ENCODE results near the gene DPH1.

DPH1 gene

DNA sequence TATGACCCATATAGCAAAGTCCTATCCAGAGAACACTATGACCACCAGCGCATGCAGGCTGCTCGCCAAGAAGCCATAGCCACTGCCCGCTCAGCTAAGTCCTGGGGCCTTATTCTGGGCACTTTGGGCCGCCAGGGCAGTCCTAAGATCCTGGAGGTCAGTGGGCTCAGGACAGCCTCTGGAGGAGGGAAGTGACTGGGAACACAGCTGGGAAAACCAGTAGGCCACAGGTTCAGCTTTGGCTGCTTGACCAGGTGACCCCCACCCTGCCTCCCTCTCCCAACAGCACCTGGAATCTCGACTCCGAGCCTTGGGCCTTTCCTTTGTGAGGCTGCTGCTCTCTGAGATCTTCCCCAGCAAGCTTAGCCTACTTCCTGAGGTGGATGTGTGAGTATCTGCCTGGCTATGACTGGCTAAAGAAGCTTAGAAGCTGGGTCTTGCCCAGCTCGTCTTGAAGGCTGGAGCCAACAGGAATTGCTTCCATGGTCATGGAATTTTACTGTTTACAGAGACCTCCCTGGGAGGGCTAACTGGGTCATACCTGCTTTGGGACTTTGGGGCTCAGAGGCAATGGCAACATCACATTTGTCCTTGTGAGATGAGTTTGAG, 10.4 kb downstream of the DPH1 start:
- Histone ChIP-seq H3K9me3 (ENCODE audit: control insufficient read depth in 2 of 2, low read length in 2 of 2) (no peaks in the 10 kb centered on the region), H3K27me3 (ENCODE audit: control insufficient read depth in 2 of 2, insufficient read depth in 2 of 2, low read length in 2 of 2) (no peaks in the 10 kb centered on the region), H3K4me1 (ENCODE audit: control insufficient read depth in 2 of 2, insufficient read depth in 2 of 2, low read length in 2 of 2) (peaks cover 12 to 17% of the 10 kb centered on the region in 2 donors), H3K4me3 (ENCODE audit: low read length in 2 of 2) (no peak overlapping the region), H3K27ac (ENCODE audit: low read depth in 2 of 2, low read length in 2 of 2) (no peak overlapping the region), H3K9ac (ENCODE audit: low read depth in 1 of 2, low read length in 2 of 2) (no peak overlapping the region), H3K36me3 (ENCODE audit: control insufficient read depth in 2 of 2, insufficient read depth in 2 of 2, low read length in 2 of 2) (peaks cover 15 to 34% of the 10 kb centered on the region in 2 donors)

DNA sequence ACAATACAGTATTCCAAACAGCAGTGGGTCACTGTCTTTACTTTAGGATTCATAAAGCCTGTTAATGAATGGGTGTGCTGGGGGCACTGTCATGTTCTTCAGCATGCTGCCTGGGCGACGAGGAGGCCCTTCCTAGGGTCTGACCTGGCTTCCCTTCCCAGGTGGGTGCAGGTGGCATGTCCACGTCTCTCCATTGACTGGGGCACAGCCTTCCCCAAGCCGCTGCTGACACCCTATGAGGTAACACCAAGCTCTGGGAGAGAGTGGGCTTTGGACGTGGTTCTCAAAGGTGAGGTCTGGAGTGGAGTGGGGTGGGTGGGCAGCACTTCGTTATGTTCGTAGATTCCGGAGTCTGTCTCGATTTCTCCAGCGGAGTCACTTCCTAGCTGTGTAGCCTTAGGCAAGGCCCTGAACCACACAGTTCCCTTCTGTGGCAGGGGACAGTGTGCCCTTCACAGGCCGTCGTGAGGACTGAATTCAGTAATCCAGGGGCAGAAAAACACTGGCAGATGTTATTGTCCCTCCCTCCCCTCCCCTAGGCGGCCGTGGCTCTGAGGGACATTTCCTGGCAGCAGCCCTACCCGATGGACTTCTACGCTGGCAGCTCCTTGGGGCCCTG, 11.1 kb downstream of the DPH1 start:
- Histone ChIP-seq H3K4me3 (ENCODE audit: low read length in 2 of 2) (peak overlapping the region; percentile 85 to 98), H3K9ac (ENCODE audit: low read depth in 1 of 2, low read length in 2 of 2) (peak overlapping the region in 1 of 2 donors; percentile 94), H3K27ac (ENCODE audit: low read depth in 2 of 2, low read length in 2 of 2) (peak overlapping the region; percentile 32 to 58), H3K36me3 (ENCODE audit: control insufficient read depth in 2 of 2, insufficient read depth in 2 of 2, low read length in 2 of 2) (peaks cover 12 to 30% of the 10 kb centered on the region in 2 donors), H3K27me3 (ENCODE audit: control insufficient read depth in 2 of 2, insufficient read depth in 2 of 2, low read length in 2 of 2) (no peaks in the 10 kb centered on the region), H3K4me1 (ENCODE audit: control insufficient read depth in 2 of 2, insufficient read depth in 2 of 2, low read length in 2 of 2) (peaks cover 12 to 17% of the 10 kb centered on the region in 2 donors), H3K9me3 (ENCODE audit: control insufficient read depth in 2 of 2, low read length in 2 of 2) (no peaks in the 10 kb centered on the region)

DNA sequence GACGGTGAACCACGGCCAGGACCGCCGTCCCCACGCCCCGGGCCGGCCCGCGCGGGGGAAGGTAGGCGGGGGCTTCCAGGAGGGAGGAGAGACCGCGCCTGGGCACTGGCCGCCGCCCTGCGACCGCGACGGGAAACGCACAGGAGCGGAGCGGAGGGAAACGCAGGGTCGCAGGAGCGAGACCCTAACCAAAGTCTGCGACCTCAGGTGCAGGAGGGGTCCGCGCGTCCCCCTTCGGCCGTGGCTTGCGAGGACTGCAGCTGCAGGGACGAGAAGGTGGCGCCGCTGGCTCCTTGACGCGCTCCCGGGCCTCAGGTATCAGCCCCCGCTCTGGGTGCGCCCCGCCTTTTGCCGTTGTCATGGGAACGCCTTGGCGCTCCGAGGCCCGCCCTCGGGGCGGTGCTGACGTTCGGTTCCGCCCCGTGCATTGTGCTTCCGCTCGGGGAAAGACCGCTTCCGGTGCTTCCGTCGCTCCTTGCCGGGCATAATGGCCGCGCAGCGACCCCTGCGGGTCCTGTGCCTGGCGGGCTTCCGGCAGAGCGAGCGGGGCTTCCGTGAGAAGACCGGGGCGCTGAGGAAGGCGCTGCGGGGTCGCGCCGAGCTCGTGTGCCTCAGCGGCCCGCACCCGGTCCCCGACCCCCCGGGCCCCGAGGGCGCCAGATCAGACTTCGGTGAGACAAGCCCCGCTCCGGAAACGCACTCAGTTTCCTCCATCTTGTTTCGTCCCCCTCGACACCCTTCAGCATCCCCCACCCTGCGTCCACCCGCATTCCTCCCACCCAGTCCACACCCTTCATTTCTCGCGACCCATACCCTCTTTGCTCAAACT, 11.8 kb downstream of the DPH1 start, which contains the start of gene OVCA2:
OVCA2 (plus strand) TSS at position 462 of the 829 bp plus-strand sequence; CDS start at position 488, 26 bp downstream.
- Histone ChIP-seq H3K27ac (ENCODE audit: low read depth in 2 of 2, low read length in 2 of 2) (peak within 1 kb of the TSS; percentile 81 to 85), H3K9me3 (ENCODE audit: control insufficient read depth in 2 of 2, low read length in 2 of 2) (no peaks in the 10 kb centered on the region), H3K36me3 (ENCODE audit: control insufficient read depth in 2 of 2, insufficient read depth in 2 of 2, low read length in 2 of 2) (peaks cover 5 to 22% of the 10 kb centered on the region in 2 donors), H3K4me3 (ENCODE audit: low read length in 2 of 2) (peak within 1 kb of the TSS; percentile 85 to 98), H3K9ac (ENCODE audit: low read depth in 1 of 2, low read length in 2 of 2) (peak within 1 kb of the TSS; percentile 92 to 94), H3K4me1 (ENCODE audit: control insufficient read depth in 2 of 2, insufficient read depth in 2 of 2, low read length in 2 of 2) (peaks cover 12 to 17% of the 10 kb centered on the region in 2 donors), H3K27me3 (ENCODE audit: control insufficient read depth in 2 of 2, insufficient read depth in 2 of 2, low read length in 2 of 2) (no peaks in the 10 kb centered on the region)

DNA sequence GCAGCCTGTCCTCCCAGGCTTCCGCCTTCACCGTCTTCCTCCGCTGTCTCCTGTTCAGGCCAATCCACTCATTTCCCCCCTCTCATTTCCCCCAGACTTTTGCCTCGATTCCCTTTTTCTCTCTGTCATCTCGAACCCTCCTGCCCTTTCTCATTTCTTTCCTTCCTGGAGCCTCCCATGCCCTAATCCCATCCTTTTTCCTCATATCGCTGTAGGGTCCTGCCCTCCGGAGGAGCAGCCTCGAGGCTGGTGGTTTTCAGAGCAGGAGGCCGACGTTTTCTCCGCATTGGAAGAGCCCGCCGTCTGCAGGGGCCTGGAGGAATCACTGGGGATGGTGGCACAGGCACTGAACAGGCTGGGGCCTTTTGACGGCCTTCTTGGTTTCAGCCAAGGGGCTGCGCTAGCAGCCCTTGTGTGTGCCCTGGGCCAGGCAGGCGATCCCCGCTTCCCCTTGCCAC, 12.5 kb downstream of the DPH1 start:
- H3K9ac ChIP-seq (ENCODE audit: low read depth in 1 of 2, low read length in 2 of 2) = peak overlapping the region; percentile 92 to 94
- H3K9me3 ChIP-seq (ENCODE audit: control insufficient read depth in 2 of 2, low read length in 2 of 2) = no peaks in the 10 kb centered on the region
- peaks cover 3 to 17% of the 10 kb centered on the region in 2 donors for H3K36me3 ChIP-seq (ENCODE audit: control insufficient read depth in 2 of 2, insufficient read depth in 2 of 2, low read length in 2 of 2)
- peaks cover 12 to 17% of the 10 kb centered on the region in 2 donors for H3K4me1 ChIP-seq (ENCODE audit: control insufficient read depth in 2 of 2, insufficient read depth in 2 of 2, low read length in 2 of 2)
- H3K27ac ChIP-seq (ENCODE audit: low read depth in 2 of 2, low read length in 2 of 2) = peak overlapping the region; percentile 81 to 85
- no peaks in the 10 kb centered on the region for H3K27me3 ChIP-seq (ENCODE audit: control insufficient read depth in 2 of 2, insufficient read depth in 2 of 2, low read length in 2 of 2)
- peak overlapping the region; percentile 85 to 98 for H3K4me3 ChIP-seq (ENCODE audit: low read length in 2 of 2)

DNA sequence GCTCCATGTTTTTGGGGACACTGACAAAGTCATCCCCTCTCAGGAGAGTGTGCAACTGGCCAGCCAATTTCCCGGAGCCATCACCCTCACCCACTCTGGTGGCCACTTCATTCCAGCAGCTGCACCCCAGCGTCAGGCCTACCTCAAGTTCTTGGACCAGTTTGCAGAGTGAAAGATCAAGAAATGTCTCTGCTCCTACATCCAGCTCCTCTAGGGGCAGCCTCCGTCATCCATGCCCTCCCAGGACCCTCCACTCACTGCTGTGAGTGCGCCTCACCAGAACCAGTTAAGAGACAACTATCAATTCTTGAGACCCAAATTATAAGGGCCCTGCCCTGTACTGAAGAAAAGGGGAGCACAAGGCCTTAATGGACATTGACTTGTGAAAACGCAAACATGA, 13.0 kb downstream of the DPH1 start:
- Histone ChIP-seq H3K4me3 (ENCODE audit: low read length in 2 of 2) (peak overlapping the region; percentile 85 to 98), H3K4me1 (ENCODE audit: control insufficient read depth in 2 of 2, insufficient read depth in 2 of 2, low read length in 2 of 2) (peaks cover 12 to 17% of the 10 kb centered on the region in 2 donors), H3K27me3 (ENCODE audit: control insufficient read depth in 2 of 2, insufficient read depth in 2 of 2, low read length in 2 of 2) (no peaks in the 10 kb centered on the region), H3K36me3 (ENCODE audit: control insufficient read depth in 2 of 2, insufficient read depth in 2 of 2, low read length in 2 of 2) (peaks cover 0 to 17% of the 10 kb centered on the region in 2 donors), H3K9ac (ENCODE audit: low read depth in 1 of 2, low read length in 2 of 2) (peak overlapping the region; percentile 92 to 94), H3K27ac (ENCODE audit: low read depth in 2 of 2, low read length in 2 of 2) (peak overlapping the region; percentile 81 to 85), H3K9me3 (ENCODE audit: control insufficient read depth in 2 of 2, low read length in 2 of 2) (no peaks in the 10 kb centered on the region)

DNA sequence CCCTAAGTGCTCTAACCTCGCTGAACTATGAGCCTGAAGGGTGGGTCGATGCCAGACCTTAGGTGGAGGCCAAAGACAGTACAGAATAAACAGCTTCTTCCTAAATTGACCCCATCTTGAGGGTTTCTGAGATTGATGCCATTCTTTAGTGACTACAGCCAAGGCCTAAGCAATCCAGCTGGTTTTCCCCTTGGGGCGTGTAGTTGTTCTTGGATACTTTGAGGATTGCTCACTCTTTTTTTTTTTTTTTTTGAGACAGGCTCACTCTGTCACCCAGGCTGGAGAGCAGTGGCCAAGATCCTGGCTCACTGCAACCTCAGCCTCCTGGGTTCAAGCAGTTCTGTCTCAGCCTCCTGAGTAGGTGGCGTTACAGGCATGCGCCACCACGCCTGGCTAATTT, 13.8 kb downstream of the DPH1 start:
- H3K4me3 ChIP-seq (ENCODE audit: low read length in 2 of 2) = no peak overlapping the region
- H3K27ac ChIP-seq (ENCODE audit: low read depth in 2 of 2, low read length in 2 of 2) = no peak overlapping the region
- no peaks in the 10 kb centered on the region for H3K27me3 ChIP-seq (ENCODE audit: control insufficient read depth in 2 of 2, insufficient read depth in 2 of 2, low read length in 2 of 2)
- no peak overlapping the region for H3K9ac ChIP-seq (ENCODE audit: low read depth in 1 of 2, low read length in 2 of 2)
- H3K4me1 ChIP-seq (ENCODE audit: control insufficient read depth in 2 of 2, insufficient read depth in 2 of 2, low read length in 2 of 2) = peaks cover 14 to 17% of the 10 kb centered on the region in 2 donors
- no peaks in the 10 kb centered on the region for H3K9me3 ChIP-seq (ENCODE audit: control insufficient read depth in 2 of 2, low read length in 2 of 2)
- peaks cover 0 to 13% of the 10 kb centered on the region in 2 donors for H3K36me3 ChIP-seq (ENCODE audit: control insufficient read depth in 2 of 2, insufficient read depth in 2 of 2, low read length in 2 of 2)

DNA sequence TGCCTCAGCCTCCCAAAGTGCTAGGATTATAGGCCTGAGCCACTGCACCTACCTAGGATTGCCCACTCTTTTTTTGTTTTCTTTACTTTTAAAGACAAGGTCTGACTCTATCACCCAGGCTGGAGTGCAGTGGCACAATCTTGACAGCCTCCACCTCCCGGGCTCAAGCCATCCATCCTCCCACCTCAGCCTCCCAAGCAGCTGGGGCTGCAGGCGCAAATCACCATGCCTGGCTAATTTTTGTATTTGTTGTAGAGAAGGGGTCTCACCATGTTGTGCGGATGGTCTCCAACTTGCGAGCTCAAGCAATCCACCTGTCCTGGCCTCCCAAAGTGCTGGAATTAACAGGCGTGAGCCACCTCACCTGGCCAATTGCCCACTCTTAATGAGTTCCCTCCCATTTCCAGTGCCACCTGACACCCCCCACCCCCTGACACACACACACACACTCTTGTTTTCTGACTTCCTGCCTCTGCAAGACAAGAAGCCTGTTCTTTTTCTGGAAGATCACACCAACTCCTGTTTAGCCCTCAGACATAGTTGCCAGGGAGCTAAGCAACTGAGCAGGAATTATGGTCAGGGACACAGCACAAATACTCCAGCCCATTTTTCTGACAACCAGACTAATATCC, 14.4 kb downstream of the DPH1 start:
- Histone ChIP-seq H3K9me3 (ENCODE audit: control insufficient read depth in 2 of 2, low read length in 2 of 2) (no peaks in the 10 kb centered on the region), H3K4me3 (ENCODE audit: low read length in 2 of 2) (no peak overlapping the region), H3K27me3 (ENCODE audit: control insufficient read depth in 2 of 2, insufficient read depth in 2 of 2, low read length in 2 of 2) (no peaks in the 10 kb centered on the region), H3K4me1 (ENCODE audit: control insufficient read depth in 2 of 2, insufficient read depth in 2 of 2, low read length in 2 of 2) (peaks cover 19 to 21% of the 10 kb centered on the region in 2 donors), H3K9ac (ENCODE audit: low read depth in 1 of 2, low read length in 2 of 2) (no peak overlapping the region), H3K36me3 (ENCODE audit: control insufficient read depth in 2 of 2, insufficient read depth in 2 of 2, low read length in 2 of 2) (peaks cover 0 to 13% of the 10 kb centered on the region in 2 donors), H3K27ac (ENCODE audit: low read depth in 2 of 2, low read length in 2 of 2) (no peak overlapping the region)

DNA sequence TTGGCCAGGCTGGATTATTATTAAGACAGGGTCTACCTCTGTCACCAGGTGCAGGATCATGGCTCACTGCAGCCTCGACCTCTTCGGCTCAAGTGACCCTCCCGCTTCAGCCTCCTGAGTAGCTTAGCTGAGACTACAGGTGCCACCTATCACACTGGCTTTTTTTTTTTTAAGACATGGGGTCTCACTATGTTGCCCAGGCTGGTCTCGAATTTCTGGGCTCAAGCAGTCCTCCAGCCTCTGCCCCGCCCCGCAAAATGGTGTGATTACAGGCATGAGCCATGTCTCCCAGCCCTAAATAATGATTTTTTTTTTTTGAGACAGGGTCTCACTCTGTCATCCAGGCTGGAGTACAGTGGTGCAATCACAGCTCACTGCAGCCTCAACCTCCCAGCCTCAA, 17.6 kb downstream of the DPH1 start:
- Histone ChIP-seq H3K27me3 (ENCODE audit: control insufficient read depth in 2 of 2, insufficient read depth in 2 of 2, low read length in 2 of 2) (peaks cover 3 to 9% of the 10 kb centered on the region in 2 donors), H3K27ac (ENCODE audit: low read depth in 2 of 2, low read length in 2 of 2) (no peak overlapping the region), H3K36me3 (ENCODE audit: control insufficient read depth in 2 of 2, insufficient read depth in 2 of 2, low read length in 2 of 2) (peaks cover 0 to 11% of the 10 kb centered on the region in 2 donors), H3K9me3 (ENCODE audit: control insufficient read depth in 2 of 2, low read length in 2 of 2) (no peaks in the 10 kb centered on the region), H3K4me3 (ENCODE audit: low read length in 2 of 2) (no peak overlapping the region), H3K4me1 (ENCODE audit: control insufficient read depth in 2 of 2, insufficient read depth in 2 of 2, low read length in 2 of 2) (peaks cover 13 to 16% of the 10 kb centered on the region in 2 donors), H3K9ac (ENCODE audit: low read depth in 1 of 2, low read length in 2 of 2) (no peak overlapping the region)

DNA sequence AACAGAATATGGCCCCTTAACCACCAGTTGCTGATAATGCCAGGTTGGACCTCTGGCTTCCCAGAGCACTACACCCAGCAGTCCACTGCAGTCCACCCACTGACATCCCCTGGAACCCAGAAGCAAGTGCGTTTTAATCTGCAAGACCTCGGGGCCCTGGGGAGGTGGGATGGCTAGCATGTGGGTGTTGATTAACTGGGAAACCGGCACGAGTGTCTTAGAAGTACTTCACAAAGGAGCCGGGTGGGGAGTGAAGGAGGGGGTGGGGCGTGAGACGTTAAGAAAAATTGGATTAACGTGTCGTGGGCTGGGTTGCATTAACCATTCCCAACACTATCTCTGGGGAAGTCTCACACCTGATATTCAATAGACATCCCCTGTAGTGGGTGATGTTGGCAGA, 18.9 kb downstream of the DPH1 start:
- H3K9ac ChIP-seq (ENCODE audit: low read depth in 1 of 2, low read length in 2 of 2) = no peak overlapping the region
- H3K4me3 ChIP-seq (ENCODE audit: low read length in 2 of 2) = peak overlapping the region in 1 of 2 donors; percentile 78
- H3K27ac ChIP-seq (ENCODE audit: low read depth in 2 of 2, low read length in 2 of 2) = no peak overlapping the region

More for the DNA sequence above, 18.9 kb downstream of the DPH1 start:
- peaks cover 6 to 9% of the 10 kb centered on the region in 2 donors for H3K27me3 ChIP-seq (ENCODE audit: control insufficient read depth in 2 of 2, insufficient read depth in 2 of 2, low read length in 2 of 2)
- H3K36me3 ChIP-seq (ENCODE audit: control insufficient read depth in 2 of 2, insufficient read depth in 2 of 2, low read length in 2 of 2) = peaks cover 0 to 2% of the 10 kb centered on the region in 2 donors
- no peaks in the 10 kb centered on the region for H3K9me3 ChIP-seq (ENCODE audit: control insufficient read depth in 2 of 2, low read length in 2 of 2)
- peaks cover 9 to 15% of the 10 kb centered on the region in 2 donors for H3K4me1 ChIP-seq (ENCODE audit: control insufficient read depth in 2 of 2, insufficient read depth in 2 of 2, low read length in 2 of 2)

Measured in mucosa of rectum (tissue), 2 donors.